ENCODE results near the gene CIB4. TPM values are rescaled to one million over a fixed set of nuclear protein-coding genes. Genes with fewer than 3 reads are reported as not detected.

Gene CIB4
- total RNA-seq, 1 donor from 2014 or later: not detected

- no peaks in the 10 kb centered on the region for H3K9me3 Mint-ChIP-seq (ENCODE audit: low read depth)
- H3K27me3 Mint-ChIP-seq (ENCODE audit: low read depth): peaks cover 67% of the 10 kb centered on the region
- no peak overlapping the region for H3K4me3 Mint-ChIP-seq (ENCODE audit: unreplicated experiment)
- TF ChIP-seq CTCF (IDR thresholded peaks at IDR 0.05): no peak
- H3K36me3 Mint-ChIP-seq (ENCODE audit: low read depth): peaks cover 2% of the 10 kb centered on the region
- DNase-seq (ENCODE audit: low spot score): no peak
- no peak overlapping the region for H3K27ac Mint-ChIP-seq (ENCODE audit: unreplicated experiment)
- peaks cover 1% of the 10 kb centered on the region for H3K4me1 Mint-ChIP-seq (ENCODE audit: low read depth)
Observed at GRCh38 chr2:26572591-26572990, 68.6 kb downstream of the CIB4 start.

GRCh38 chr2:26571316-26571715, 69.8 kb downstream of the CIB4 start:
- Mint-ChIP-seq H3K27me3 (ENCODE audit: low read depth) (peaks cover 70% of the 10 kb centered on the region), H3K9me3 (ENCODE audit: low read depth) (no peaks in the 10 kb centered on the region), H3K4me1 (ENCODE audit: low read depth) (no peaks in the 10 kb centered on the region), H3K4me3 (ENCODE audit: unreplicated experiment) (no peak overlapping the region), H3K36me3 (ENCODE audit: low read depth) (peaks cover 2% of the 10 kb centered on the region), H3K27ac (ENCODE audit: unreplicated experiment) (no peak overlapping the region)
- DNase-seq (ENCODE audit: low spot score): no peak
- no peak for TF ChIP-seq CTCF (IDR thresholded peaks at IDR 0.05)

- Mint-ChIP-seq H3K27me3 (ENCODE audit: low read depth) (peaks cover 81% of the 10 kb centered on the region), H3K36me3 (ENCODE audit: low read depth) (peaks cover 2% of the 10 kb centered on the region), H3K27ac (ENCODE audit: unreplicated experiment) (no peak overlapping the region), H3K4me1 (ENCODE audit: low read depth) (no peaks in the 10 kb centered on the region), H3K4me3 (ENCODE audit: unreplicated experiment) (no peak overlapping the region), H3K9me3 (ENCODE audit: low read depth) (no peaks in the 10 kb centered on the region)
- DNase-seq (ENCODE audit: low spot score): peak; percentile 44
- no peak for TF ChIP-seq CTCF (IDR thresholded peaks at IDR 0.05)
Observed at GRCh38 chr2:26570083-26570430, 71.1 kb downstream of the CIB4 start.

GRCh38 chr2:26569216-26570082, 71.7 kb downstream of the CIB4 start:
- H3K9me3 Mint-ChIP-seq (ENCODE audit: low read depth): no peaks in the 10 kb centered on the region
- TF ChIP-seq CTCF (IDR thresholded peaks at IDR 0.05): no peak
- peak; percentile 51 for DNase-seq (ENCODE audit: low spot score)
- H3K4me3 Mint-ChIP-seq (ENCODE audit: unreplicated experiment): no peak overlapping the region
- peaks cover 83% of the 10 kb centered on the region for H3K27me3 Mint-ChIP-seq (ENCODE audit: low read depth)
- peaks cover 2% of the 10 kb centered on the region for H3K36me3 Mint-ChIP-seq (ENCODE audit: low read depth)
- no peak overlapping the region for H3K27ac Mint-ChIP-seq (ENCODE audit: unreplicated experiment)
- H3K4me1 Mint-ChIP-seq (ENCODE audit: low read depth): no peaks in the 10 kb centered on the region

GRCh38 chr2:26568076-26568890, 72.9 kb downstream of the CIB4 start:
- no peak for TF ChIP-seq CTCF (IDR thresholded peaks at IDR 0.05)
- H3K36me3 Mint-ChIP-seq (ENCODE audit: low read depth): peaks cover 2% of the 10 kb centered on the region
- no peak overlapping the region for H3K27ac Mint-ChIP-seq (ENCODE audit: unreplicated experiment)
- H3K4me3 Mint-ChIP-seq (ENCODE audit: unreplicated experiment): no peak overlapping the region
- no peaks in the 10 kb centered on the region for H3K9me3 Mint-ChIP-seq (ENCODE audit: low read depth)
- H3K27me3 Mint-ChIP-seq (ENCODE audit: low read depth): peaks cover 81% of the 10 kb centered on the region
- DNase-seq (ENCODE audit: low spot score): peak; percentile 30
- H3K4me1 Mint-ChIP-seq (ENCODE audit: low read depth): peaks cover under 1% of the 10 kb centered on the region
